Spleen (tissue), 7 donors: ENCODE measurements around the gene CROCC2.
A peak's percentile ranks its signal among the peaks of the same experiment; 100 is the strongest.

Experiments
- CTCF ChIP-seq, 11 experiments: fragments of 200-600 bp in 7 of 11; fragments of 450-650 bp in 4 of 11; sonication (generic) in 4 of 11; IDR thresholded peaks in 8 of 11; conservative IDR thresholded peaks in 3 of 11; 1 replicate in 7 of 11; 2 replicates in 4 of 11; pipeline versions ENCODE4 v1.4.0 to v1.8.0; 2016 to 2021; ENCODE audit warnings: antibody characterized with exemption in 11 of 11, inconsistent platforms in 4 of 11, mild to moderate bottlenecking in 1 of 11
- POLR2A ChIP-seq, 3 donors: fragments of 450-650 bp; IDR thresholded peaks; one replicate each; pipeline ENCODE4 v1.5.1; 2017; ENCODE audit warnings: antibody characterized with exemption in 3 of 3, mild to moderate bottlenecking in 1 of 3
- POLR2AphosphoS5 ChIP-seq, 3 donors: sonication (generic); formaldehyde crosslinking; IDR thresholded peaks; one replicate each; pipeline ENCODE4 v1.5.1; 2017; ENCODE audit warnings: antibody characterized with exemption in 3 of 3
- donor health status: DM: no; HTN: no; CAD: no; lungs with moderate emphysema.
- donor health status: DM: no; HTN: no; CAD: no.
- donor health status: DM: no; HTN: no; CAD: no.

- TF ChIP-seq CTCF (IDR thresholded peaks at IDR 0.05 in 8 of 11, conservative IDR thresholded peaks at IDR 0.05 in 3 of 11) = no peak
- TF ChIP-seq POLR2A (IDR thresholded peaks at IDR 0.05) = no peak
- TF ChIP-seq POLR2AphosphoS5 (IDR thresholded peaks at IDR 0.05) = peak in 2 of 3 donors; percentile 5 to 37
Measured at GRCh38 chr2:240917684-240918257, 11.6 kb downstream of the CROCC2 start.
